Karpas-422 (cell line): Measurements from ENCODE around the gene MAPKAPK3. TPM values are rescaled to one million over a fixed set of nuclear protein-coding genes. Genes with fewer than 3 reads are reported as not detected.

ENCODE experiments used
- DNase-seq: peaks from one replicate; pipeline ENCODE4 v3.0.0-alpha.2; 2015
- H2AFZ ChIP-seq: fragments of 200-600 bp; sonication (generic); 2 replicates; pipeline ENCODE4 v1.6.1; 2014; ENCODE audit warnings: antibody characterized with exemption, low read length, mixed read lengths
- H3K27ac ChIP-seq: fragments of 200-600 bp; sonication (generic); 2 replicates; pipeline ENCODE4 v1.5.1; 2014; ENCODE audit warnings: mild to moderate bottlenecking, low read length, moderate library complexity
- H3K27me3 ChIP-seq: fragments of 200-600 bp; sonication (generic); 2 replicates; pipeline ENCODE4 v1.6.1; 2014; ENCODE audit warnings: low read length, mixed read lengths
- H3K36me3 ChIP-seq: fragments of 200-600 bp; sonication (generic); 2 replicates; pipeline ENCODE4 v1.6.1; 2014; ENCODE audit warnings: low read length, mixed read lengths; ENCODE audit not compliant: insufficient read depth
- H3K4me1 ChIP-seq: fragments of 200-600 bp; sonication (generic); 2 replicates; pipeline ENCODE4 v1.6.1; 2014; ENCODE audit warnings: mild to moderate bottlenecking, low read length, mixed read lengths
- H3K4me2 ChIP-seq: fragments of 200-600 bp; sonication (generic); 2 replicates; pipeline ENCODE4 v1.6.1; 2014; ENCODE audit warnings: low read length, low read depth, mild to moderate bottlenecking; ENCODE audit not compliant: poor library complexity, severe bottlenecking
- H3K4me3 ChIP-seq: fragments of 200-600 bp; sonication (generic); 2 replicates; pipeline ENCODE4 v1.5.1; 2014; ENCODE audit warnings: mild to moderate bottlenecking, antibody characterized with exemption, low read length, mixed read lengths
- H3K79me2 ChIP-seq: fragments of 200-600 bp; sonication (generic); 2 replicates; pipeline ENCODE4 v1.6.1; 2014; ENCODE audit warnings: mild to moderate bottlenecking, low read length, mixed read lengths
- H3K9ac ChIP-seq: fragments of 200-600 bp; sonication (generic); 2 replicates; pipeline ENCODE4 v1.6.0; 2014; ENCODE audit warnings: low read length
- H3K9me2 ChIP-seq: fragments of 200-600 bp; sonication (generic), shearing (Covaris generic); replicated peaks from 2 replicates; pipeline ENCODE4 v1.6.0; 2014; ENCODE audit warnings: mild to moderate bottlenecking, low read length, moderate library complexity; ENCODE audit not compliant: insufficient read depth
- H3K9me3 ChIP-seq: fragments of 300-700, 200-600 bp; sonication (generic); 2 replicates; pipeline ENCODE4 v1.6.1; 2014; ENCODE audit warnings: low read length, mixed read lengths
- H4K20me1 ChIP-seq: fragments of 200-600 bp; sonication (generic); 2 replicates; pipeline ENCODE4 v1.6.1; 2014; ENCODE audit warnings: mild to moderate bottlenecking, antibody characterized with exemption, low read length, low read depth; ENCODE audit not compliant: insufficient read depth
- total RNA-seq: library from RNA; depleted of rRNA; stranded (reverse); fragments of >200 nt; shearing (Covaris generic); gene quantifications from 2 replicates; pipeline ENCODE4 v1.2.3, GENCODE V29; 2014; ENCODE audit warnings: low replicate concordance

The MAPKAPK3 gene
- total RNA-seq, 1 experiment from 2014 or later, result 20.8 TPM

DNA sequence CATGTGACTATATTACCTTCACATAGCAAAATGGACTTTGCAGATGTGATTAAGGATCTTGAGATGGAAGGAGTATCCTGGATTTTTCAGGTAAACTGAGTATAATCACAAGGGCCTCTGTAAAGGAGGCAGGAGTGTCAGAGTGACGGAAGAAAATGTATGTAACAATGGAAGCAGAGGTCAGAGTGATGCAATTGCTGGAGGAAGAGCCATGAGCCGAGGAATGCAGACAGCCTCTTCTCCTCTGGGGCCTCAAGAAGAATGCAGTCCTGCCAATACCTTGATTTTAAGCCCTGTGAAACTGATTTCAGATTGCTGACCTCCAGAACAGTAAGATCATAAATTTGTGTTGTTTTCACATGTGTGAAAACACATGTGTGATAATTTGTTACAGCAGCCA lies 32.6 kb upstream of the MAPKAPK3 start:
- Histone ChIP-seq H3K79me2 (no peaks in the 10 kb centered on the region), H2AFZ (no peak overlapping the region), H3K36me3 (no peaks in the 10 kb centered on the region), H3K4me2 (no peak overlapping the region), H3K9me2 (no peaks in the 10 kb centered on the region), H3K9ac (no peak overlapping the region), H3K27ac (no peak overlapping the region), H4K20me1 (no peaks in the 10 kb centered on the region), H3K4me1 (no peaks in the 10 kb centered on the region), H3K9me3 (no peaks in the 10 kb centered on the region), H3K4me3 (no peak overlapping the region), H3K27me3 (no peaks in the 10 kb centered on the region)
- no peak for DNase-seq

DNA sequence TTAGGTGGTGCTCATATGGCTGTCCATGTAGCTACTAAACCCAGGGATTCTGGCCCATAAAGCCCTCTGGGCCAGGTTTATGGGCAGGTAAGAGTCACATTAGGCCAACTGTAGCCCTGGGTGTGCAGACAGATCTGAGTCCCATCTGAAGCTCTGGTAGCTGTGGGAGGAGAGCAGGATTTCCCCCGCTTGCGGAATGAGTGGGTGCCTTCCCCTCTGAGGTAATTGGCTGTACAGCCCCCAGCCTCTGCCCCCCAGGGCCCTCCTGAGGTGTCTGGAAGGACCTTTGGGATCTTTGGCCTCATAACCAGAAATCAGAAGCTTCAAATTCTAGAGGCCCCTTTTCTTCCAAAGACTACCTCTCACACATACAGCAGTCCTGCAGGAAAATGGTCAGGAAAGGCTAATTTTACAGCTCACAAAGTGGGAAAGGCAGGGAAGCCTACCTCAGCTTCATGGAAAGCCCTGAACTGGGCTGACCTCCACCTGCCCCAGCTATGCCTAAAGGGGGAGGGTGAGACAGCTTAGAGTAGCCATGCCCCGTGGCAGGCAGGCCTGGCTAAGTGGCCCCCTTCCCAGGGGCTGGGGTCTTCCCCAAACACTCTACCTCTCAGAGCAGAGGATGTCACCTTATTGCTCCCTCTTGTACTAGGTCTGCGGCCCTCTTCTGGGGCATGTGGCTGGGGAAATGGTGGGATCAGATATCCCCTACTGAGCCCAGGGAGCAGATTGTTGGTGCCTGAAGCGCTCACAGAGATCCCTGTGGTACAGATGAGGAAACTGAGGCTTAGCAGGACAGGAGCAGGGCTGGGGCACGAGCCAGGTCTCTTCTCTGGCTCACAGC lies 30.8 kb upstream of the MAPKAPK3 start:
- Histone ChIP-seq H3K9me2 (no peaks in the 10 kb centered on the region), H3K79me2 (no peaks in the 10 kb centered on the region), H3K4me2 (no peak overlapping the region), H3K9me3 (no peaks in the 10 kb centered on the region), H3K4me1 (peaks cover 9% of the 10 kb centered on the region), H2AFZ (no peak overlapping the region), H4K20me1 (no peaks in the 10 kb centered on the region), H3K27ac (no peak overlapping the region), H3K9ac (no peak overlapping the region), H3K4me3 (no peak overlapping the region), H3K27me3 (no peaks in the 10 kb centered on the region), H3K36me3 (no peaks in the 10 kb centered on the region)
- DNase-seq, result no peak

DNA sequence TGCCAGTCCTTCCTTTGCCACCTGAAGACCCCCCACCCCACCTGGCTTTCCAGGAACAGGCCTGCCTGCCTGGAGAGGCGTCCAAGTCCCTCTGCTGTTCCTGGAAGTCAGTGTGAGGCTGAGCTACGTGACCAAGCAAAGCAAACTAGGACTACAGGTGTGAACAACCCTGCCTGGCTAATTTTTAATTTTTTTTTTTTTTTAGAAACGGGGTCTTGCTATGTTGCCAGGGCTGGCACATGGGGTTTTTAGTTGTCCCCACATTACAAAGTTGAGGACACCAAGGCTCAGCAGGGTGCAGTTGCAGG lies 30.2 kb upstream of the MAPKAPK3 start:
- H3K4me2 ChIP-seq, result no peak overlapping the region
- no peak for DNase-seq
- H4K20me1 ChIP-seq, result no peaks in the 10 kb centered on the region

DNA sequence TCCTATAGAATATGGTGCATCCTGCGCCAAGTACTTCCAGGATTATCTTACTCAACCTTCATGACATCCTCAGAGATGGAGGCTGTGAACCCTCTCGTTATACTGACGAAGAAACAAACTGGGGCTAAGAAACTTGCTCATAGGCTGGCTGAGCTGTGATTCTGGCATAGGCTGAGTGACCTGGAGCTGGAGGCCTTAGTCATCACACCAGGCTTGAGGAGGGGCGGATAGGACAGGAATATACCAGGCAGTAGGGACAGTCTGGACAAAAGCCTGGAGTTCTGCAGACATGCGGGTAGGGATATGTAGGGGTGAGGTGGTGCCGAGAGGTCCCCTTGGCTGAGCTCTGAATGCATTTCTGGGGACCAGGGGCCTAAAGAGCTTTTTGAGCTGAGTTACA lies 29.6 kb upstream of the MAPKAPK3 start:
- H3K4me3 ChIP-seq, result no peak overlapping the region
- peaks cover 9% of the 10 kb centered on the region for H3K4me1 ChIP-seq
- no peaks in the 10 kb centered on the region for H3K27me3 ChIP-seq
- no peak overlapping the region for H3K27ac ChIP-seq
- no peaks in the 10 kb centered on the region for H3K9me2 ChIP-seq
- no peaks in the 10 kb centered on the region for H3K9me3 ChIP-seq
- no peaks in the 10 kb centered on the region for H3K79me2 ChIP-seq
- no peaks in the 10 kb centered on the region for H3K36me3 ChIP-seq
- H3K4me2 ChIP-seq, result no peak overlapping the region
- DNase-seq, result no peak
- no peak overlapping the region for H3K9ac ChIP-seq
- no peak overlapping the region for H2AFZ ChIP-seq
- H4K20me1 ChIP-seq, result no peaks in the 10 kb centered on the region

More for the DNA sequence above, 30.2 kb upstream of the MAPKAPK3 start:
- Histone ChIP-seq H3K36me3 (no peaks in the 10 kb centered on the region), H3K27ac (no peak overlapping the region), H3K9me2 (no peaks in the 10 kb centered on the region), H3K4me3 (no peak overlapping the region), H3K4me1 (peaks cover 9% of the 10 kb centered on the region), H3K9me3 (no peaks in the 10 kb centered on the region), H2AFZ (no peak overlapping the region), H3K27me3 (no peaks in the 10 kb centered on the region), H3K9ac (no peak overlapping the region), H3K79me2 (no peaks in the 10 kb centered on the region)

DNA sequence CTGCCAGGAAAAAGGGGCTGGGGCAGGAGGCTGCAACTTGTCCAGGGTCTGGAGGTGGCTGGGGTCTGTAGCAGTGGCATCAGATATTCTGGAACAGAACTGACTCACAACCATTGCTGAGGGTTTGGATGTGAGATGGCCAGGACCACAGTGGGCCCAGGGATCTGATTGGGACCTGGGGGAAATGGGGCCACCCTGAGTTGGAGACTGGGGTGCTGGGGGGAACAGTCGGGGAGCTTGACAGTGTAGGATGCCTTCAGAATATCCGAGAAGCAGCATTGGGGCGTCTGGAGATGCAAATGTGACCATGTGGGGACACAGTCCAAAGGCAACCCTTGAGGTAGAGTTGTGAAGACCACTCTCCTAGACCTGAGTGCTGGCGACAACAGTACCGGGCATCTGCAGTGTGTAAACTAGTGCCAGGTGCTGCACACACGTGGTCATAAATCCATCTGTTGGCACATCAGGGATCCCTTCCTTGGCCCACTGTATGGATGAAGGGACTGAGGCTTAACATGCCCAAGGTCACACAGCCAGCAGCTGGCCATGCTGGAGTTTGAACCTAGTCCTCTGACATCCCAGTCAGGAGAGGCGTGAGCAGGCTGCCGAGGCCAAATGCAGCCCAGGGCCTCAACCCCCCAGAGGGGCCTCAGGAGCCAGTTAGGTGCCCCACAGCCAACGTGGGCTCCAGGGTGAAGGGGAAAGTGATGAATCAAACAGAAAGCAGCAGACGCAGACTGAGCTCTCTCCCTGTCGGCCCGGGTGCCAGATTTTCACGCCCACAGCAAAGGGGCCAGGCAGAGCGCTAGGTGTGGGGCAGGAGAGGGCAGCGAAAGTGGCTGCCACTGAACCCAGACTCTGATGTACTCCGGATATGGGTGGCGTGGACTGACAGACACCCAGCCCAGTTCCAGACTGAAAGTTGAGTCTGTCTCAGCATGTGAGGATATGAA lies 28.9 kb upstream of the MAPKAPK3 start:
- H3K4me3 ChIP-seq, result no peak overlapping the region
- no peak overlapping the region for H2AFZ ChIP-seq
- H3K4me2 ChIP-seq, result no peak overlapping the region
- H3K9me2 ChIP-seq, result no peaks in the 10 kb centered on the region
- peaks cover 9% of the 10 kb centered on the region for H3K4me1 ChIP-seq
- no peak overlapping the region for H3K9ac ChIP-seq
- no peaks in the 10 kb centered on the region for H3K27me3 ChIP-seq
- no peak overlapping the region for H3K27ac ChIP-seq
- H3K79me2 ChIP-seq, result no peaks in the 10 kb centered on the region
- no peaks in the 10 kb centered on the region for H4K20me1 ChIP-seq
- H3K9me3 ChIP-seq, result no peaks in the 10 kb centered on the region
- DNase-seq, result no peak
- H3K36me3 ChIP-seq, result no peaks in the 10 kb centered on the region

DNA sequence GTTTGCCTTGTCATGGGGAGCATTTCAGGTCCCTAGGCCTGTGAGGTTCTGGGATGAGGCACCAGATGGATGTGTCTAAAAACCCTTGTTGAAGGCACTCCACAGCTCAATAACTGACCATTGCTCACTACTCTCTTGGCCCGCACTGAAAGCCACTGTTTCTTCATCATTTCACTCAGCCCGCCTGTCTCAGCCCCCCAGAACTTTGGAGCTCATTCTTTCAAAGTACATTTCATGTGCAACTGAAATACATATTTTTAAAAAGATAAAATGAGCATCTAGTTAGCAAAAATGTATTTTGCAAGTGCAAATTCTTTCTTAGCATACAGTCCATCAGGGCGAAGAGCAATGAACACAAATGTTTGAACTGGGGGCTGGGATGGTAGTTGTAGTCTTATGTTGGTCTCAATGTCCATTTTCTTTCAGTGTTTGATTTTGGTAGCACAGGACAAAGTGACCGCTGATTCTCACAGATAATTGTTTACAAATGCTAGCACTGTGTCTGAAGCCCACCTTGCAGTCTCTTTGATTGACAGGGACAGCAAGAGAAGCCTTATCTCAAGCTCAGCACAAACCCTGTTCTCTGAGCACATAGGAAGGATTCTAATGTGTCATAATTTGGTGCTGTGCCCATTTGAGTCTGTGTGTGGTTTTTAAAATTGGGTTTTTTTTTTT lies 28.1 kb upstream of the MAPKAPK3 start:
- H4K20me1 ChIP-seq, result no peaks in the 10 kb centered on the region
- peaks cover 9% of the 10 kb centered on the region for H3K4me1 ChIP-seq
- no peaks in the 10 kb centered on the region for H3K9me2 ChIP-seq
- no peak overlapping the region for H3K4me3 ChIP-seq
- no peak overlapping the region for H3K9ac ChIP-seq
- DNase-seq, result no peak
- no peak overlapping the region for H2AFZ ChIP-seq
- H3K9me3 ChIP-seq, result no peaks in the 10 kb centered on the region
- H3K36me3 ChIP-seq, result no peaks in the 10 kb centered on the region
- H3K79me2 ChIP-seq, result no peaks in the 10 kb centered on the region
- H3K27me3 ChIP-seq, result no peaks in the 10 kb centered on the region
- H3K4me2 ChIP-seq, result no peak overlapping the region
- no peak overlapping the region for H3K27ac ChIP-seq

DNA sequence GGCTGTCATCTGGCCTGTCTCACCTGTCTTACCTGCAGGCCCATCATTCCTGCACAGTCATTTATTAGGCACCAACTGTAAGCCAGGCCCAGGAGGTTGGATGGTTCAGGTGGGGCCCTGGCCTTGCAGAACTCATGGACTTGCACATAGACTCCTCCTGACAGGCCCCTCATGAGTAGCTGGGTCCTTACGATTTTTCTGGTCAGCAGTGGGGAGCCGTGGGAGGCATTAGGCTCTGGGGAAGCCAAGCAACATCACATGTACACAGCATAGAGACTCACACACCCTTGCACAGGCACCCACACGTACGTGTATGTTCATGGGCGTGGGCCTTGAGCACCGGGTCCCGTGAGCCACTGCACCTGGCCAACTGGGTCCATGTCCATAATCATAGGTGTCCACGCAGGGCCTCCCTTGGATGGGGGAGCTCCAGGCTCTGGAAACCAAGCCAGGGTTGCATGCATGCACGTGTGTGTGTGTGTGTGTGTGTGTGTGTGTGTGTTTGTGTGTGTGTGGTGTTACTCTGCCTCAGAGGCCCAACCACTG lies 25.7 kb upstream of the MAPKAPK3 start:
- peaks cover 9% of the 10 kb centered on the region for H3K4me1 ChIP-seq
- H3K36me3 ChIP-seq, result no peaks in the 10 kb centered on the region
- no peaks in the 10 kb centered on the region for H3K9me3 ChIP-seq
- H3K9ac ChIP-seq, result no peak overlapping the region
- H3K27ac ChIP-seq, result no peak overlapping the region
- no peaks in the 10 kb centered on the region for H3K27me3 ChIP-seq
- no peaks in the 10 kb centered on the region for H4K20me1 ChIP-seq
- no peak overlapping the region for H3K4me2 ChIP-seq
- DNase-seq, result no peak
- H3K79me2 ChIP-seq, result no peaks in the 10 kb centered on the region
- no peaks in the 10 kb centered on the region for H3K9me2 ChIP-seq
- H3K4me3 ChIP-seq, result no peak overlapping the region
- no peak overlapping the region for H2AFZ ChIP-seq

DNA sequence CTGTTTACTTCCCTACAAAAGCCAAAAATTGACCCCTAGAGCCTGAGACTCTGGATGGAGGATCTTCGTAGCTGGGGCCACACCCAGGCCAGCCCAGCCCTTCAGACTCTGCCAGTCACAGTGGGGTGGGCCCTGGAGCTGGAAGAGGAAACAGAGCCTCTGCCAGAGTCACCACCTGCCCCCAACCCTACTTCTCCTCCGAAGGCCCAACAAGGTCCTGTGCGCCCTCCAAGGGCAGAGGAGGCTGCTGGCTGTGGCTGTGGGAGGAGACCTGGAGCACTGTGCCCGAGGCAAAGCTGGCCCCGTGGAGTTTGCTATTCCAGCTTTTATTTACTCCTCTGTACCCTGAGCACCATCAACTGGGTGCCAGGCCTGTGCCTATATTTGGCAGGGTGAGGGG lies 24.4 kb upstream of the MAPKAPK3 start:
- Histone ChIP-seq H4K20me1 (no peaks in the 10 kb centered on the region), H3K36me3 (no peaks in the 10 kb centered on the region), H3K4me3 (no peak overlapping the region), H3K9me3 (no peaks in the 10 kb centered on the region), H3K9ac (no peak overlapping the region), H3K4me1 (peaks cover 9% of the 10 kb centered on the region), H2AFZ (no peak overlapping the region), H3K4me2 (no peak overlapping the region), H3K27ac (no peak overlapping the region), H3K27me3 (no peaks in the 10 kb centered on the region), H3K9me2 (no peaks in the 10 kb centered on the region), H3K79me2 (no peaks in the 10 kb centered on the region)
- no peak for DNase-seq
